Fibroblast of lung (primary cell): ENCODE data around the gene PRDM16.

ENCODE experiments used
- EZH2 ChIP-seq: IDR thresholded peaks from 2 replicates; pipeline ENCODE4 v1.5.1; 2012; ENCODE audit warnings: low read length, control low read depth, mild to moderate bottlenecking; ENCODE audit errors: missing control alignments
- TF ChIP-seq, protein P1 (sequence below), 2 donors: IDR thresholded peaks in 1 of 2; conservative IDR thresholded peaks in 1 of 2; 1 replicate in 1 of 2; 2 replicates in 1 of 2; pipeline ENCODE4 v1.5.1; 2011 to 2012; ENCODE audit warnings: low read length in 2 of 2, control low read depth in 1 of 2, inconsistent platforms in 1 of 2, low read depth in 1 of 2, mild to moderate bottlenecking in 1 of 2

DNA sequence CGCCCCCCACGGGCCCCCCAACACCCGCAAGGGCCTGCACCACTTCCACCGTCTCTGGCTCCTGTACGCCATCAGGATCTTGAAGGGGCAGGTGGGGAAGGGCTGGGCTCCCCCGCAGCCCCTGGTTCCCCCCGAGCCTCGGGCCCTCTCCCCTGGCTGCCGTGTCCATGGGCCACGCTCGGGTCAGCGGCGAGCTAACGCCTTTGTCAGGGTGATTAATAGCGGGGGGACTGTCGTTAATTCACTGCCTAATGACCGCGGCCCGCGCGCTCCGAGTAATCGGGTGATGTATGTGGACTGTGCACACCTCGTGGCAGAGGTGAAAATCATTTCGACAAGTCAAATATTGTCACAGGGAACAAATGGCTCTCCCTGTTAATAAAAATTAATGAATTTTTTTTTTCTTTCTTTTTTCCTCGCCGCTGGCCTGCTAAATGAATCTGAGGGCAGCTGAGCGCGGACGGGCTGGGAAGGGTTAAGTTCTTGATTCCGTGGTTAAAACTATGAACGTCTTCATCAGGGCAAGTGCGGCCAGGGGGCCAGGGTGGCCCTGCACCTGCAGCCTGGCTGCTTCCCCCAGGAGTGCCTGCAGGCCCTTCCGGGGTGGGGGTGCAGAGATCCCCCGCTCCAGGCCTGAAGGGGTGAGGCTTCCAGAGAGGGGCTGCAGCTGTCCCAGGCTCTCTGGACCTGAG, 100.8 kb downstream of the PRDM16 start:
- TF ChIP-seq, protein P1, sequence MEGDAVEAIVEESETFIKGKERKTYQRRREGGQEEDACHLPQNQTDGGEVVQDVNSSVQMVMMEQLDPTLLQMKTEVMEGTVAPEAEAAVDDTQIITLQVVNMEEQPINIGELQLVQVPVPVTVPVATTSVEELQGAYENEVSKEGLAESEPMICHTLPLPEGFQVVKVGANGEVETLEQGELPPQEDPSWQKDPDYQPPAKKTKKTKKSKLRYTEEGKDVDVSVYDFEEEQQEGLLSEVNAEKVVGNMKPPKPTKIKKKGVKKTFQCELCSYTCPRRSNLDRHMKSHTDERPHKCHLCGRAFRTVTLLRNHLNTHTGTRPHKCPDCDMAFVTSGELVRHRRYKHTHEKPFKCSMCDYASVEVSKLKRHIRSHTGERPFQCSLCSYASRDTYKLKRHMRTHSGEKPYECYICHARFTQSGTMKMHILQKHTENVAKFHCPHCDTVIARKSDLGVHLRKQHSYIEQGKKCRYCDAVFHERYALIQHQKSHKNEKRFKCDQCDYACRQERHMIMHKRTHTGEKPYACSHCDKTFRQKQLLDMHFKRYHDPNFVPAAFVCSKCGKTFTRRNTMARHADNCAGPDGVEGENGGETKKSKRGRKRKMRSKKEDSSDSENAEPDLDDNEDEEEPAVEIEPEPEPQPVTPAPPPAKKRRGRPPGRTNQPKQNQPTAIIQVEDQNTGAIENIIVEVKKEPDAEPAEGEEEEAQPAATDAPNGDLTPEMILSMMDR (conservative IDR thresholded peaks at IDR 0.05 in 1 of 2, IDR thresholded peaks at IDR 0.05 in 1 of 2; ENCODE audit: low read depth in 1 of 2, low read length in 2 of 2), result no peak
- TF ChIP-seq EZH2, result no peak
